Ascending aorta (tissue), 2 donors: ENCODE data around the gene MEGF11. TPM values are rescaled to one million over a fixed set of nuclear protein-coding genes. Genes with fewer than 3 reads are reported as not detected.

Experiments used
- DNase-seq, 2 donors: peaks; one replicate each; pipeline ENCODE4 v3.0.0-alpha.2; 2019; ENCODE audit warnings: low spot score in 2 of 2
- H3K27ac ChIP-seq, 2 donors: fragments of 200-600 bp; sonication (generic); one replicate each; pipeline ENCODE4 v1.5.1; 2016 to 2017; ENCODE audit warnings: mild to moderate bottlenecking in 1 of 2
- H3K27me3 ChIP-seq: fragments of 200-600 bp; sonication (generic); one replicate; pipeline ENCODE4 v1.5.1; 2017
- H3K36me3 ChIP-seq, 2 donors: fragments of 200-600 bp; sonication (generic); one replicate each; pipeline ENCODE4 v1.5.1; 2016
- H3K4me1 ChIP-seq, 2 donors: fragments of 200-600 bp; sonication (generic); one replicate each; pipeline ENCODE4 v1.5.1; 2016 to 2017; ENCODE audit warnings: mild to moderate bottlenecking in 1 of 2
- H3K4me3 ChIP-seq, 2 donors: fragments of 200-600 bp; sonication (generic); one replicate each; pipeline ENCODE4 v1.5.1; 2016 to 2017; ENCODE audit warnings: mild to moderate bottlenecking in 1 of 2
- H3K9me3 ChIP-seq, 2 donors: fragments of 200-600 bp; sonication (generic); one replicate each; pipeline ENCODE4 v1.5.1; 2016
- intact Hi-C: fragments of 100-400 bp; cut with DNase I; formaldehyde crosslinking; loops from one replicate; pipeline ENCODE4 v1.15.1; 2023
- total RNA-seq: library from RNA; depleted of rRNA; stranded (reverse); fragments of >200 nt; gene quantifications from one replicate; pipeline ENCODE4 v1.1.0, GENCODE V29; 2016
- TF ChIP-seq, protein P1 (sequence below), 3 experiments: fragments of 200-600 bp in 2 of 3; fragments of 450-650 bp in 1 of 3; sonication (generic) in 2 of 3; IDR thresholded peaks; one replicate each; pipeline ENCODE4 v1.5.1; 2016 to 2019; ENCODE audit warnings: antibody characterized with exemption in 3 of 3, mild to moderate bottlenecking in 1 of 3, moderate library complexity in 1 of 3

The MEGF11 gene
- total RNA-seq, 1 donor from 2014 or later, result not detected

DNA sequence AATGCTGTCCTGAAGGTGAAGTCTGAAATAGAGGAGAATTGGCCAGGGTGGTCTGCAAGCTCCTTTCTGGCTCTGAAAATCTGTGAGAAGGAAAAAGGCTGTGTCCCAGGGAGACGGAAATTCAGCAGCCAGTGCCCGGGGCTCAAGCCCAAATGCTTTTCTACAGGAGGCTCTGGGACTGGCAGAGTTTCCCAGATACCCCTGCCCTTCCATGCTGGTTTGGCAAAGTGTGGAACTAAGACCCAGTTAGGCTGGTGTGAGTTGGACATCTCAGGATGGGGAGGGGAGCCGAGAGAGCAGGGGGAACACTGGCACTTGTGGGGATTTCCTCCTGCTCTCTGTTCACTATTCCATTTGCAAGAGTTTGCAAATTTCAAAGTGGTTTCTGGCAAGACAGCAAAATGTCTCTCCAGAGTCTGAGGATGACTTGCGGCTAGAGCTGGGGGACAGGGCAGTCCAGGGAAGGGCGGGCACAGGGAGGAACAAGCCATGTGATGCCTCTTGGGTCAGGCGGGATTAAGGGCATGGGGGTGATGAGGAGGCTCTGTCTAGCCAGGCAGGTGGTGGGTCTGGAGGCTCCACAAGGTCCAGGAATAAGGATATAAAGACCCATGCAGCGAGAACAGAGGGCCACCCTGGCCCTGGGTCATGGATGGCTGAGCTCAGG lies 231.9 kb downstream of the MEGF11 start:
- Histone ChIP-seq H3K27me3 (no peaks in the 10 kb centered on the region), H3K9me3 (no peaks in the 10 kb centered on the region), H3K36me3 (no peaks in the 10 kb centered on the region), H3K4me1 (no peaks in the 10 kb centered on the region), H3K27ac (no peak overlapping the region), H3K4me3 (no peak overlapping the region)
- intact Hi-C loops, result no loop called here
- no peak for DNase-seq
- TF ChIP-seq, protein P1, sequence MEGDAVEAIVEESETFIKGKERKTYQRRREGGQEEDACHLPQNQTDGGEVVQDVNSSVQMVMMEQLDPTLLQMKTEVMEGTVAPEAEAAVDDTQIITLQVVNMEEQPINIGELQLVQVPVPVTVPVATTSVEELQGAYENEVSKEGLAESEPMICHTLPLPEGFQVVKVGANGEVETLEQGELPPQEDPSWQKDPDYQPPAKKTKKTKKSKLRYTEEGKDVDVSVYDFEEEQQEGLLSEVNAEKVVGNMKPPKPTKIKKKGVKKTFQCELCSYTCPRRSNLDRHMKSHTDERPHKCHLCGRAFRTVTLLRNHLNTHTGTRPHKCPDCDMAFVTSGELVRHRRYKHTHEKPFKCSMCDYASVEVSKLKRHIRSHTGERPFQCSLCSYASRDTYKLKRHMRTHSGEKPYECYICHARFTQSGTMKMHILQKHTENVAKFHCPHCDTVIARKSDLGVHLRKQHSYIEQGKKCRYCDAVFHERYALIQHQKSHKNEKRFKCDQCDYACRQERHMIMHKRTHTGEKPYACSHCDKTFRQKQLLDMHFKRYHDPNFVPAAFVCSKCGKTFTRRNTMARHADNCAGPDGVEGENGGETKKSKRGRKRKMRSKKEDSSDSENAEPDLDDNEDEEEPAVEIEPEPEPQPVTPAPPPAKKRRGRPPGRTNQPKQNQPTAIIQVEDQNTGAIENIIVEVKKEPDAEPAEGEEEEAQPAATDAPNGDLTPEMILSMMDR (IDR thresholded peaks at IDR 0.05), result no peak

DNA sequence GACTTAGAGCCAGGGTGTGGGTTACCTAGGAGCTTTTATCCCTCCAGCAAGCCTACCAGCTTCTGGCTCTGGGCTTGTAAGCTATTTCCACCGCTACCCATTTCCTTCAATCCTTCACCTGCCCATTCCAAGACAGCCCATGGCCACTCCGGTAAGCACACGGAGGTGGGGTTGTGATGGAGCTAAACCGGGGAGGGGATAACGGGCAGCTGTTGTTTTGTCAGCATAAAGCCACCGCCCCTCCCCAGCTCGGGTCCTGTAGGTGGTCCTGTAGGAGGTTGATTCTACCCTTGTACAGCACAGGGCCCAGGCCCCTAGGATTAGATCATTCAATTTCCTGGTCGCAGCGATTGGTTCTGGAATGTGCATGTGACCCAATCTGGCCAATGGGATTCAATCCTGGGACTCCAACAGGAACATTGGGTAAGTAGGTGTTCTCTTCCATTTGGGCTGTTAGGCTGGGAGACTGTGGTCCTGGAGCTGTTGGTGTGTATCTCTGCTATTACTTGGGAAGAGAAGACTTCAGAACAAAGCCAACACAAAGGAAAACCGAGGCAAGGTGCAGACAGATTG lies 233.6 kb downstream of the MEGF11 start:
- TF ChIP-seq, protein P1 (IDR thresholded peaks at IDR 0.05), result no peak
- intact Hi-C loops, result no loop called here
- no peak overlapping the region for H3K27ac ChIP-seq
- DNase-seq, result no peak
- H3K36me3 ChIP-seq, result no peaks in the 10 kb centered on the region
- H3K4me1 ChIP-seq, result no peaks in the 10 kb centered on the region
- no peak overlapping the region for H3K4me3 ChIP-seq
- no peaks in the 10 kb centered on the region for H3K27me3 ChIP-seq
- no peaks in the 10 kb centered on the region for H3K9me3 ChIP-seq

DNA sequence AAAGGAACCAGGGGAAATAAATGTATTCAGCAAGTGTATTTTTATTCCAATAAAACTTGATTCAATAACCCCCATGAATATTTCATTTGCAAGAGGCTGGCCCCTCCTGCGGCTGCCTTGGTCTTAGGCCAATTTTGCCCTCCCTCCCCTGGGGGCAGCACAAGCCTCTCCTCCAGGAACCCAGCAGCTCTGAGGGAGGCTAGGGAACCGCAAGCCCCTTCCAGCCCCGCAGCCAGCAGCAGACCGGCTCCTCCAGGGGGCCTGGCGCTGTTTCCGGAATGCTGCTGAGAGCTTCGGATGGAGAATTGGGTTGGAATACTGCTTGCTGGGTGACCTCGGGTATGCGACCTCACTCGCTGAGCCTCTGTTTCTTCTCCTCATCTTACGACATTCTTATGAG lies 234.2 kb downstream of the MEGF11 start:
- Histone ChIP-seq H3K27ac (no peak overlapping the region), H3K4me3 (no peak overlapping the region), H3K27me3 (no peaks in the 10 kb centered on the region), H3K4me1 (no peaks in the 10 kb centered on the region), H3K36me3 (no peaks in the 10 kb centered on the region), H3K9me3 (no peaks in the 10 kb centered on the region)
- DNase-seq, result no peak
- intact Hi-C loops, result no loop called here
- TF ChIP-seq, protein P1 (IDR thresholded peaks at IDR 0.05), result no peak

DNA sequence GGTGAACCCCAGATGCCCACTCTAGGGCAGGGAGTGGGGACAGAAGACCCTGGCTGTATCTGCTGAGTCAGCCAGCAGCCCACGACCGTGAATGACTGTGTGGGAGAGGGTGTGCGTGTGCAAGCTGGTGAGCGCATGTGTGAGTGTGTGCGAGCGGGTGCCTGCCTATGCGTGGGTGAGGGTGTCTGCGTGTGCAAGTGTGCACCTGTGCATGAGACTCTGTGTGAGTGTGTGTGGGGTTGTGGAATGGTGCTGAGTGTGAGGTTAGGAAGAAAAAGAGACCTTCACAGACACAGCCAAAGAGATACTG lies 235.1 kb downstream of the MEGF11 start:
- Histone ChIP-seq H3K4me3 (no peak overlapping the region), H3K27me3 (no peaks in the 10 kb centered on the region), H3K36me3 (no peaks in the 10 kb centered on the region), H3K9me3 (no peaks in the 10 kb centered on the region), H3K4me1 (no peaks in the 10 kb centered on the region), H3K27ac (no peak overlapping the region)
- intact Hi-C loops, result no loop called here
- no peak for DNase-seq
- TF ChIP-seq, protein P1 (IDR thresholded peaks at IDR 0.05), result no peak

DNA sequence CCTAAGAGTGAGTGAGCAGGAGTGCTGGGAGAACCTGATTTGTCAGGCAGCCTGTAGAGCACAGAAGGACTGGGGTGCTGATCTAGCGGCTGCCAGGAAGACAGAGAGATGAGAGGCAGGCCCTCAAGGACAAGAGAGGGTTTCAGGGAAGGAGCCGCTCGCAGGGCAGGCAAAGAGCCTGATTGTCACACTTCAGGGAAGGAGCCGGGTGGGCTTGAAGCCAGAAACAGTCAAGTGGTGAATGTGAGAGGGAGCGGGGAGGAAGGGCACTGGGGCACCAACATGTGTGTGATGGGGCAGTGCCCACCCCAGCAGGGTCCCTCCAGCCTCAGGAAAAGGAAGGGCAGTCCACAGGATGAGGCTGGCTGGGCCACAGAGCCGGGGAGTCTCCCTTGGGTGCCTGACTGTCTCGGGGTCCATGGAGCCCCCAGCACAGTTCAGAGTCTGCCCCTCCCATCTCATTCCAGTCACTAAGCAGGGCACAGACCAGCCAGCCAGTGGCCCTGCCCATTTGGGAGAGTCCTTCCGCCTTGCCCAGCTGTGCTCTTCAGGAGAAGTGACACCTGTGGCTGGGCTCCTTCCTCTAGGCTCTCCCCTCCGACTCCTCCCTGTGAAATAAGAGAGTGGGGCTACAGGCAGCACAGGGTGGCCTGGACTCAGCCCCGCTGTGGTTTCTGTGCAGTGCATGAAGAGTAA lies 235.6 kb downstream of the MEGF11 start:
- H3K4me1 ChIP-seq, result no peaks in the 10 kb centered on the region
- H3K27ac ChIP-seq, result no peak overlapping the region
- no peak for DNase-seq
- intact Hi-C loops, result no loop called here
- H3K36me3 ChIP-seq, result no peaks in the 10 kb centered on the region
- TF ChIP-seq, protein P1 (IDR thresholded peaks at IDR 0.05), result no peak
- H3K4me3 ChIP-seq, result no peak overlapping the region
- H3K27me3 ChIP-seq, result no peaks in the 10 kb centered on the region
- H3K9me3 ChIP-seq, result no peaks in the 10 kb centered on the region
